Stomach (tissue), 9 donors: ENCODE data around the gene ATP6V1B1. TPM values are rescaled to one million over a fixed set of nuclear protein-coding genes. Genes with fewer than 3 reads are reported as not detected.

ENCODE experiments used
- DNase-seq, 2 donors: peaks; one replicate each; pipeline versions ENCODE4 v3.0.0 to v3.0.0-alpha.2; 2013 to 2019
- H3K27ac ChIP-seq, 5 donors: fragments of 200-600 bp in 4 of 5; sonication (generic) in 4 of 5; one replicate each; pipeline ENCODE4 v1.5.1; 2013 to 2019; ENCODE audit warnings: mild to moderate bottlenecking in 1 of 5, moderate library complexity in 1 of 5
- H3K27me3 ChIP-seq, 3 donors: fragments of 200-600 bp; sonication (generic); one replicate each; pipeline ENCODE4 v1.5.1; 2017 to 2019; ENCODE audit warnings: mixed run types in 1 of 3
- H3K36me3 ChIP-seq, 4 donors: fragments of 200-600 bp; sonication (generic); 1 replicate in 3 of 4; 2 replicates in 1 of 4; pipeline ENCODE4 v1.5.1; 2016 to 2019
- H3K4me1 ChIP-seq, 4 donors: fragments of 200-600 bp; sonication (generic); one replicate each; pipeline ENCODE4 v1.5.1; 2016 to 2019
- H3K4me3 ChIP-seq, 4 donors: fragments of 200-600 bp; sonication (generic) in 3 of 4; one replicate each; pipeline ENCODE4 v1.5.1; 2016 to 2019; ENCODE audit warnings: mild to moderate bottlenecking in 1 of 4
- H3K9me3 ChIP-seq, 4 donors: fragments of 200-600 bp; sonication (generic); one replicate each; pipeline ENCODE4 v1.5.1; 2016 to 2019
- CTCF ChIP-seq, 7 experiments: fragments of 450-650 bp in 4 of 7; fragments of 200-600 bp in 3 of 7; sonication (generic) in 3 of 7; IDR thresholded peaks; one replicate each; pipeline ENCODE4 v1.5.1; 2016 to 2019; ENCODE audit warnings: antibody characterized with exemption in 7 of 7, control low read depth in 2 of 7, mild to moderate bottlenecking in 1 of 7
- EP300 ChIP-seq: sonication (generic); formaldehyde crosslinking; IDR thresholded peaks from one replicate; pipeline ENCODE4 v1.6.1; 2017; ENCODE audit warnings: antibody characterized with exemption
- POLR2A ChIP-seq, 4 donors: fragments of 450-650 bp; IDR thresholded peaks; one replicate each; pipeline ENCODE4 v1.6.1; 2016; ENCODE audit warnings: antibody characterized with exemption in 4 of 4, control low read depth in 2 of 4, mild to moderate bottlenecking in 1 of 4, moderate library complexity in 1 of 4
- POLR2AphosphoS5 ChIP-seq, 3 donors: sonication (generic); formaldehyde crosslinking; IDR thresholded peaks; one replicate each; pipeline ENCODE4 v1.6.1; 2016; ENCODE audit warnings: antibody characterized with exemption in 3 of 3
- WGBS, 5 donors: extraction: QIAGEN DNeasy Blood & Tissue Kit in 3 of 5; methylation state at CpG; one replicate each; pipeline versions ENCODE4 v1.1.5 to v1.1.7; 2013 to 2018; 5-methylcytosine and 5-hydroxymethylcytosine counted together
- intact Hi-C: fragments of 100-400 bp; cut with DNase I; formaldehyde crosslinking; loops from one replicate; pipeline ENCODE4 v1.15.1; 2023; ENCODE audit warnings: low total_unique reads
- polyA plus RNA-seq, 3 donors: library from polyadenylated mRNA; stranded (reverse); fragments of 200-250 nt; gene quantifications; one replicate each; pipeline ENCODE4 v1.2.3, GENCODE V29; 2013
- total RNA-seq, 5 donors: library from RNA; depleted of rRNA; stranded (reverse); fragments of >200 nt; gene quantifications; one replicate each; pipeline versions ENCODE4 v1.1.0 to v1.2.3, GENCODE V29; 2014 to 2016
- donor health status: healthy with polysubstance abuse.
- donor health status: Bipolar disorder and iron deficiency.
- donor health status: healthy.

ATP6V1B1 gene
- total and polyA plus RNA-seq, 8 donors: 0.35 to 0.55 TPM; not detected in 6

GRCh38 chr2:70944111-70944690, 8.5 kb downstream of the ATP6V1B1 start:
- H3K27ac ChIP-seq: no peak overlapping the region
- WGBS, 5 donors: 65 to 72% (median 70%) methylated on average over 4 of the region's 4 CpGs
- H3K4me3 ChIP-seq: no peak overlapping the region
- peaks cover 0 to 60% (median 10%) of the 10 kb centered on the region in 3 donors for H3K27me3 ChIP-seq
- no peak for DNase-seq
- H3K4me1 ChIP-seq: peaks cover 4 to 23% (median 15%) of the 10 kb centered on the region in 4 donors
- no peaks in the 10 kb centered on the region for H3K9me3 ChIP-seq
- TF ChIP-seq EP300 (no peak), CTCF (IDR thresholded peaks at IDR 0.05) (no peak), POLR2A (IDR thresholded peaks at IDR 0.05) (no peak), POLR2AphosphoS5 (IDR thresholded peaks at IDR 0.05) (no peak)
- intact Hi-C loops: loop anchor here (10.0 kb wide), 1 partner anchor 69 kb away; no protein-coding TSS in a partner anchor
- H3K36me3 ChIP-seq: no peaks in the 10 kb centered on the region

GRCh38 chr2:70946832-70947442, 11.2 kb downstream of the ATP6V1B1 start:
- intact Hi-C loops: loop anchor here (10.0 kb wide), 1 partner anchor 72 kb away; no protein-coding TSS in a partner anchor
- WGBS, 5 donors: 17 to 20% (median 19%) methylated on average over 8 of the region's 8 CpGs

GRCh38 chr2:70947556-70948184, 12.0 kb downstream of the ATP6V1B1 start:
- Histone ChIP-seq H3K27ac (no peak overlapping the region), H3K27me3 (peaks cover 0 to 55% (median 10%) of the 10 kb centered on the region in 3 donors), H3K36me3 (no peaks in the 10 kb centered on the region), H3K9me3 (no peaks in the 10 kb centered on the region), H3K4me3 (peak overlapping the region in 3 of 4 donors; percentile 28 to 40 (median 29)), H3K4me1 (peaks cover 4 to 23% (median 15%) of the 10 kb centered on the region in 4 donors)
- intact Hi-C loops: loop anchor here (10.0 kb wide), 1 partner anchor 73 kb away; no protein-coding TSS in a partner anchor
- TF ChIP-seq CTCF (IDR thresholded peaks at IDR 0.05): no peak
- no peak for TF ChIP-seq POLR2A (IDR thresholded peaks at IDR 0.05)
- no peak for TF ChIP-seq POLR2AphosphoS5 (IDR thresholded peaks at IDR 0.05)
- TF ChIP-seq EP300: no peak
- WGBS, 5 donors: 43 to 54% (median 50%) methylated on average over 4 to 11 of the region's 11 CpGs
- no peak for DNase-seq

More at GRCh38 chr2:70946832-70947442, 11.2 kb downstream of the ATP6V1B1 start:
- peak; percentile 56 to 86 for DNase-seq
- Histone ChIP-seq H3K27ac (no peak overlapping the region), H3K27me3 (peaks cover 0 to 47% (median 10%) of the 10 kb centered on the region in 3 donors), H3K36me3 (no peaks in the 10 kb centered on the region), H3K4me3 (no peak overlapping the region), H3K4me1 (peaks cover 4 to 23% (median 15%) of the 10 kb centered on the region in 4 donors), H3K9me3 (no peaks in the 10 kb centered on the region)
- TF ChIP-seq CTCF (IDR thresholded peaks at IDR 0.05) (peak in 5 of 7 experiments; percentile 31 to 78 (median 65)), POLR2A (IDR thresholded peaks at IDR 0.05) (no peak)

GRCh38 chr2:70948337-70949003, 12.8 kb downstream of the ATP6V1B1 start:
- peaks cover 4 to 23% (median 15%) of the 10 kb centered on the region in 4 donors for H3K4me1 ChIP-seq
- no peaks in the 10 kb centered on the region for H3K36me3 ChIP-seq
- 8 to 11% (median 9%) methylated on average over 23 to 27 of the region's 27 CpGs for WGBS, 5 donors
- H3K9me3 ChIP-seq: no peaks in the 10 kb centered on the region
- no peak overlapping the region for H3K27ac ChIP-seq
- H3K27me3 ChIP-seq: peaks cover 0 to 53% (median 10%) of the 10 kb centered on the region in 3 donors
- no peak for TF ChIP-seq EP300
- no peak for TF ChIP-seq POLR2A (IDR thresholded peaks at IDR 0.05)
- peak in 5 of 7 experiments; percentile 43 to 78 (median 73) for TF ChIP-seq CTCF (IDR thresholded peaks at IDR 0.05)
- TF ChIP-seq POLR2AphosphoS5 (IDR thresholded peaks at IDR 0.05): no peak
- peak overlapping the region; percentile 27 to 40 (median 28) for H3K4me3 ChIP-seq
- DNase-seq: peak; percentile 83 to 92
- intact Hi-C loops: loop anchor here (10.0 kb wide), 1 partner anchor 74 kb away; no protein-coding TSS in a partner anchor
